ENCODE results near the gene UGT1A8. TPM values are rescaled to one million over a fixed set of nuclear protein-coding genes. Genes with fewer than 3 reads are reported as not detected.
"Not testable (repeated sequence)": the region's sequence is repeated elsewhere in the genome, so short reads cannot be mapped to it uniquely, and the experiment has no call there.

The UGT1A8 gene
- total RNA-seq, 1 experiment from 2014 or later = not detected

- no peak for DNase-seq (ENCODE audit: extremely low read depth, low read depth)
Measured at GRCh38 chr2:233681521-233682099, 64.2 kb downstream of the UGT1A8 start, which contains the start of gene UGT1A7. UGT1A7 (plus strand) TSS chr2:233681901; CDS start chr2:233681938, 37 bp downstream.

- no peak for DNase-seq (ENCODE audit: extremely low read depth, low read depth)
Measured at GRCh38 chr2:233684640-233685039, 67.2 kb downstream of the UGT1A8 start.

GRCh38 chr2:233686928-233687327 lies 69.5 kb downstream of the UGT1A8 start:
- no peak for DNase-seq (ENCODE audit: extremely low read depth, low read depth)

- peak; percentile 66 for DNase-seq (ENCODE audit: extremely low read depth, low read depth)
Measured at GRCh38 chr2:233688341-233688740, 70.9 kb downstream of the UGT1A8 start.

GRCh38 chr2:233689031-233689430 lies 71.6 kb downstream of the UGT1A8 start:
- DNase-seq (ENCODE audit: extremely low read depth, low read depth) = no peak

GRCh38 chr2:233689501-233689900 lies 72.1 kb downstream of the UGT1A8 start:
- DNase-seq (ENCODE audit: extremely low read depth, low read depth) = no peak

GRCh38 chr2:233690444-233690843 lies 73.0 kb downstream of the UGT1A8 start:
- peak; percentile 27 for DNase-seq (ENCODE audit: extremely low read depth, low read depth)

GRCh38 chr2:233691443-233692433 lies 74.3 kb downstream of the UGT1A8 start:
- DNase-seq (ENCODE audit: extremely low read depth, low read depth) = no peak

GRCh38 chr2:233692648-233693047 lies 75.2 kb downstream of the UGT1A8 start, which contains the start of gene UGT1A6:
UGT1A6 (plus strand) TSS chr2:233692890; CDS start chr2:233693005, 115 bp downstream.
- no peak for DNase-seq (ENCODE audit: extremely low read depth, low read depth)

GRCh38 chr2:233693963-233694362 lies 76.5 kb downstream of the UGT1A8 start:
- no peak for DNase-seq (ENCODE audit: extremely low read depth, low read depth)

GRCh38 chr2:233698740-233699139 lies 81.3 kb downstream of the UGT1A8 start:
- peak; percentile 38 for DNase-seq (ENCODE audit: extremely low read depth, low read depth)

- DNase-seq (ENCODE audit: extremely low read depth, low read depth) = peak; percentile 91
Measured at GRCh38 chr2:233699424-233700027, 82.1 kb downstream of the UGT1A8 start.

- DNase-seq (ENCODE audit: extremely low read depth, low read depth) = peak; percentile 96
Measured at GRCh38 chr2:233700028-233700635, 82.7 kb downstream of the UGT1A8 start.

GRCh38 chr2:233700842-233701241 lies 83.4 kb downstream of the UGT1A8 start:
- DNase-seq (ENCODE audit: extremely low read depth, low read depth) = not testable (repeated sequence)

- DNase-seq (ENCODE audit: extremely low read depth, low read depth) = no peak
Measured at GRCh38 chr2:233702238-233702637, 84.8 kb downstream of the UGT1A8 start.

GRCh38 chr2:233705911-233706506 lies 88.6 kb downstream of the UGT1A8 start:
- DNase-seq (ENCODE audit: extremely low read depth, low read depth) = no peak

- peak; percentile 37 for DNase-seq (ENCODE audit: extremely low read depth, low read depth)
Measured at GRCh38 chr2:233706720-233707119, 89.3 kb downstream of the UGT1A8 start.

GRCh38 chr2:233707940-233708644 lies 90.7 kb downstream of the UGT1A8 start:
- peak; percentile 51 for DNase-seq (ENCODE audit: extremely low read depth, low read depth)

GRCh38 chr2:233708942-233709341 lies 91.5 kb downstream of the UGT1A8 start:
- no peak for DNase-seq (ENCODE audit: extremely low read depth, low read depth)
